GM23338 (cell line): ENCODE measurements around the gene ZBTB12. TPM values are rescaled to one million over a fixed set of nuclear protein-coding genes. Genes with fewer than 3 reads are reported as not detected.

Source experiments
- ATAC-seq: fragments of 200-7000 bp; cut with Tn5 transposase; 3 replicates; pipeline ENCODE4 v1.9.1; 2020
- DNase-seq: peaks from one replicate; pipeline ENCODE4 v3.0.0-alpha.2; 2015; ENCODE audit warnings: low spot score
- H2AFZ ChIP-seq: fragments of 200-600 bp; sonication (generic); 2 replicates; pipeline ENCODE4 v1.8.0; 2016; ENCODE audit warnings: antibody characterized with exemption, mild to moderate bottlenecking, moderate library complexity
- H3F3A ChIP-seq: fragments of 200-600 bp; sonication (generic); replicated peaks from 2 replicates; pipeline ENCODE4 v1.8.0; 2017; ENCODE audit warnings: antibody characterized with exemption, mixed run types, low read depth
- H3K27ac ChIP-seq: fragments of 200-600 bp; sonication (generic); 2 replicates; pipeline ENCODE4 v1.6.1; 2016; ENCODE audit warnings: low read depth
- H3K27me3 ChIP-seq: fragments of 200-600 bp; sonication (generic); 2 replicates; pipeline ENCODE4 v1.8.0; 2016; ENCODE audit warnings: mild to moderate bottlenecking, mixed run types, moderate library complexity; ENCODE audit not compliant: insufficient read depth
- H3K36me3 ChIP-seq: fragments of 200-600 bp; sonication (generic); 2 replicates; pipeline ENCODE4 v1.8.0; 2016; ENCODE audit warnings: mild to moderate bottlenecking; ENCODE audit not compliant: insufficient read depth
- H3K4me1 ChIP-seq: fragments of 200-600 bp; sonication (generic); 2 replicates; pipeline ENCODE4 v1.8.0; 2016; ENCODE audit warnings: mild to moderate bottlenecking, moderate library complexity; ENCODE audit not compliant: insufficient read depth
- H3K4me2 ChIP-seq: fragments of 200-600 bp; sonication (generic); 2 replicates; pipeline ENCODE4 v1.7.1; 2017; ENCODE audit warnings: mixed run types
- H3K4me3 ChIP-seq: fragments of 200-600 bp; sonication (generic); 2 replicates; pipeline ENCODE4 v1.6.1; 2016; ENCODE audit warnings: mixed run types
- H3K79me2 ChIP-seq: fragments of 200-600 bp; sonication (generic); replicated peaks from 2 replicates; pipeline ENCODE4 v1.8.0; 2017; ENCODE audit warnings: mild to moderate bottlenecking; ENCODE audit not compliant: insufficient read depth
- H3K9me2 ChIP-seq: fragments of 200-600 bp; sonication (generic); 2 replicates; pipeline ENCODE4 v1.8.0; 2017; ENCODE audit not compliant: insufficient read depth
- H4K20me1 ChIP-seq: fragments of 200-600 bp; sonication (generic); replicated peaks from 2 replicates; pipeline ENCODE4 v1.8.0; 2017; ENCODE audit warnings: mild to moderate bottlenecking; ENCODE audit not compliant: insufficient read depth
- H3K27ac Mint-ChIP-seq: 2 replicates; pipeline ENCODE4 v1.8.0; 2020; ENCODE audit warnings: inconsistent platforms, mild to moderate bottlenecking, moderate library complexity, mixed read lengths
- H3K27me3 Mint-ChIP-seq: 3 replicates; pipeline ENCODE4 v1.8.0; 2022; ENCODE audit warnings: low read depth, mild to moderate bottlenecking, moderate library complexity, mixed read lengths, inconsistent platforms; ENCODE audit not compliant: insufficient read depth, poor library complexity
- H3K36me3 Mint-ChIP-seq: 3 replicates; pipeline ENCODE4 v1.8.0; 2021; ENCODE audit warnings: low read depth, mild to moderate bottlenecking, inconsistent platforms, moderate library complexity, mixed read lengths
- H3K4me1 Mint-ChIP-seq: 3 replicates; pipeline ENCODE4 v1.8.0; 2020; ENCODE audit warnings: mild to moderate bottlenecking, inconsistent platforms, mixed read lengths
- H3K4me3 Mint-ChIP-seq: 3 replicates; pipeline ENCODE4 v1.8.0; 2021; ENCODE audit warnings: moderate library complexity, mild to moderate bottlenecking, inconsistent platforms, mixed read lengths
- H3K9me3 Mint-ChIP-seq: 3 replicates; pipeline ENCODE4 v1.8.0; 2020; ENCODE audit warnings: moderate library complexity, mild to moderate bottlenecking, inconsistent platforms, mixed read lengths
- ETS1 ChIP-seq: IDR thresholded peaks from 2 replicates; pipeline ENCODE4 v1.6.1; 2016; ENCODE audit warnings: antibody characterized with exemption
- EZH2 ChIP-seq: fragments of 200-600 bp; sonication (generic); IDR thresholded peaks from one replicate; pipeline ENCODE4 v1.8.0; 2017; ENCODE audit warnings: antibody characterized with exemption, mild to moderate bottlenecking, low read depth; ENCODE audit not compliant: unreplicated experiment
- JUNB ChIP-seq: IDR thresholded peaks from one replicate; pipeline ENCODE4 v1.6.1; 2016; ENCODE audit warnings: antibody characterized with exemption; ENCODE audit not compliant: unreplicated experiment
- NANOG ChIP-seq: IDR thresholded peaks from 2 replicates; pipeline ENCODE4 v1.6.1; 2016; ENCODE audit warnings: antibody characterized with exemption, borderline replicate concordance
- POLR2AphosphoS5 ChIP-seq: IDR thresholded peaks from 2 replicates; pipeline ENCODE4 v1.6.1; 2016; ENCODE audit warnings: antibody characterized with exemption, low read depth
- REST ChIP-seq: IDR thresholded peaks from one replicate; pipeline ENCODE4 v1.6.1; 2018; ENCODE audit warnings: antibody characterized with exemption; ENCODE audit not compliant: unreplicated experiment
- polyA plus RNA-seq: library from polyadenylated mRNA; unstranded; fragments of >200 nt; fragmentation: Nextera tagmentation; extraction: Ambion mirVana; gene quantifications from 2 replicates; pipeline ENCODE4 v1.2.1, GENCODE V29; 2016
- total RNA-seq: library from RNA; depleted of rRNA; stranded (reverse); fragments of >200 nt; shearing (Covaris generic); gene quantifications from 2 replicates; pipeline ENCODE4 v1.2.3, GENCODE V29; 2014

Gene ZBTB12
- total and polyA plus RNA-seq, 2 experiments from 2014 or later = 0.18 to 14.4 TPM

GRCh38 chr6:31898383-31899011, 3.4 kb downstream of the ZBTB12 start:
- Mint-ChIP-seq H3K4me3 (peak overlapping the region; percentile 91), H3K36me3 (peaks cover 53% of the 10 kb centered on the region), H3K27me3 (peaks cover 23% of the 10 kb centered on the region), H3K9me3 (no peaks in the 10 kb centered on the region), H3K27ac (peak overlapping the region; percentile 91), H3K4me1 (peaks cover 31% of the 10 kb centered on the region)
- Histone ChIP-seq H3K27me3 (no peaks in the 10 kb centered on the region), H2AFZ (peak overlapping the region; percentile 56; the same call in 1 of the 2 replicates), H3K4me1 (peaks cover 13% of the 10 kb centered on the region; the same call in 1 of the 2 replicates), H3K27ac (peak overlapping the region; percentile 72; the same call in 1 of the 2 replicates), H3K36me3 (peaks cover 18% of the 10 kb centered on the region), H3K9me2 (no peaks in the 10 kb centered on the region), H3F3A (peaks cover 17% of the 10 kb centered on the region; the same call in 1 of the 2 replicates), H4K20me1 (peaks cover 7% of the 10 kb centered on the region; the same call in 1 of the 2 replicates), H3K4me2 (peak overlapping the region; percentile 98), H3K79me2 (peaks cover 15% of the 10 kb centered on the region; the same call in 1 of the 2 replicates), H3K4me3 (peak overlapping the region; percentile 85)
- ATAC-seq = peak; percentile 37
- TF ChIP-seq EZH2 = no peak
- TF ChIP-seq NANOG = peak; percentile 48; the same call in 1 of the 2 replicates
- TF ChIP-seq ETS1 = peak; percentile 91
- peak; percentile 86 for DNase-seq

GRCh38 chr6:31897612-31898382, 4.1 kb downstream of the ZBTB12 start, which contains the start of gene EHMT2:
EHMT2 (minus strand) TSS chr6:31897698; CDS start chr6:31897677, 21 bp downstream.
- TF ChIP-seq REST (no peak), JUNB (no peak), POLR2AphosphoS5 (no peak; the same call in 1 of the 2 replicates), NANOG (no peak)
- Histone ChIP-seq H3K27ac (peak within 1 kb of the TSS; percentile 76), H4K20me1 (peaks cover 14% of the 10 kb centered on the region; the same call in 1 of the 2 replicates), H3K4me1 (peaks cover 11% of the 10 kb centered on the region; the same call in 1 of the 2 replicates), H3K4me2 (peak within 1 kb of the TSS; percentile 98), H3K4me3 (peak within 1 kb of the TSS; percentile 85), H3K27me3 (no peaks in the 10 kb centered on the region), H3F3A (peaks cover 14% of the 10 kb centered on the region; the same call in 1 of the 2 replicates), H3K36me3 (peaks cover 20% of the 10 kb centered on the region), H3K9me2 (no peaks in the 10 kb centered on the region), H2AFZ (peak within 1 kb of the TSS; percentile 56), H3K79me2 (peaks cover 15% of the 10 kb centered on the region; the same call in 1 of the 2 replicates)
- ATAC-seq (peak; percentile 46), DNase-seq (peak; percentile 94)
- peak within 1 kb of the TSS; percentile 91 for H3K4me3 Mint-ChIP-seq
- no peaks in the 10 kb centered on the region for H3K9me3 Mint-ChIP-seq
- H3K4me1 Mint-ChIP-seq = peaks cover 29% of the 10 kb centered on the region
- peaks cover 60% of the 10 kb centered on the region for H3K36me3 Mint-ChIP-seq
- peak within 1 kb of the TSS; percentile 91 for H3K27ac Mint-ChIP-seq
- peaks cover 21% of the 10 kb centered on the region for H3K27me3 Mint-ChIP-seq
